Type B pancreatic cell (in vitro differentiated cells): ENCODE data around the gene RENBP. TPM values are rescaled to one million over a fixed set of nuclear protein-coding genes. Genes with fewer than 3 reads are reported as not detected.
A peak's percentile ranks its signal among the peaks of the same experiment; 100 is the strongest.

Experiments
- DNase-seq: peaks from one replicate; pipeline ENCODE4 v3.0.0; 2021; ENCODE audit warnings: mixed read lengths; ENCODE audit not compliant: unreplicated experiment; ENCODE audit errors: extremely low spot score
- H3K27ac Mint-ChIP-seq: 2 replicates; pipeline ENCODE4 v1.8.0; 2021; ENCODE audit warnings: mild to moderate bottlenecking, mixed read lengths
- H3K27me3 Mint-ChIP-seq: 2 replicates; pipeline ENCODE4 v1.8.0; 2021; ENCODE audit warnings: mixed read lengths
- H3K36me3 Mint-ChIP-seq: 2 replicates; pipeline ENCODE4 v1.8.0; 2021; ENCODE audit warnings: mixed read lengths
- H3K4me1 Mint-ChIP-seq: one replicate; pipeline ENCODE4 v1.8.0; 2021; ENCODE audit warnings: mixed read lengths; ENCODE audit not compliant: unreplicated experiment
- H3K4me3 Mint-ChIP-seq: 2 replicates; pipeline ENCODE4 v1.8.0; 2021; ENCODE audit warnings: mild to moderate bottlenecking, mixed read lengths
- H3K9me3 Mint-ChIP-seq: 2 replicates; pipeline ENCODE4 v1.8.0; 2021; ENCODE audit warnings: mixed read lengths
- total RNA-seq: library from RNA; stranded (reverse); gene quantifications from 2 replicates; pipeline ENCODE4 v1.2.1, GENCODE V29; 2021; ENCODE audit warnings: low replicate concordance
- TF ChIP-seq, protein P1 (sequence below): fragments of 200-600 bp; sonication (generic); conservative IDR thresholded peaks from 2 replicates; pipeline ENCODE4 v1.5.0; 2021; ENCODE audit warnings: antibody characterized with exemption, mild to moderate bottlenecking

RENBP gene
- total RNA-seq, 1 donor from 2014 or later: 6.7 TPM

DNA sequence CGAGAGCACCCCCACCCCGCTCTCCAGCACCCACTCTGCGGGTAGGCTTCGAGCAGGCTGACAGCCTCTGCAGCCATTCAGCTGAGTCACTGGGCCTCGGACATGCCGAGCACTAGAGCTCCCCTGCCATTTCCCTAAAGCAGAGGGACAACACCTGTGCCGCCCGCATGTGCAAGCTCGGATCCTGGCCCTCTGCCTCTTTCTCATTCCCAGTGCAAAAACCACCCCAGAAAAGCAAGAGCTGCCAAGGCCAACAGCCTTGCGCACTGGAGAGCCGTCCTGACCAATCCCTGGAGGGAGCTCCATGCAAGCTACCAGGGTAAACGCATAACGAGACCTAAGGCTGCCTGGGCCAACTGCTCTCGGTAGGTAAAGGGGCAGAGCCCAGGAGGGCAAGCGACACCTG lies 21.8 kb upstream of the RENBP start:
- peak overlapping the region; percentile 17 for H3K4me3 Mint-ChIP-seq
- TF ChIP-seq, protein P1, sequence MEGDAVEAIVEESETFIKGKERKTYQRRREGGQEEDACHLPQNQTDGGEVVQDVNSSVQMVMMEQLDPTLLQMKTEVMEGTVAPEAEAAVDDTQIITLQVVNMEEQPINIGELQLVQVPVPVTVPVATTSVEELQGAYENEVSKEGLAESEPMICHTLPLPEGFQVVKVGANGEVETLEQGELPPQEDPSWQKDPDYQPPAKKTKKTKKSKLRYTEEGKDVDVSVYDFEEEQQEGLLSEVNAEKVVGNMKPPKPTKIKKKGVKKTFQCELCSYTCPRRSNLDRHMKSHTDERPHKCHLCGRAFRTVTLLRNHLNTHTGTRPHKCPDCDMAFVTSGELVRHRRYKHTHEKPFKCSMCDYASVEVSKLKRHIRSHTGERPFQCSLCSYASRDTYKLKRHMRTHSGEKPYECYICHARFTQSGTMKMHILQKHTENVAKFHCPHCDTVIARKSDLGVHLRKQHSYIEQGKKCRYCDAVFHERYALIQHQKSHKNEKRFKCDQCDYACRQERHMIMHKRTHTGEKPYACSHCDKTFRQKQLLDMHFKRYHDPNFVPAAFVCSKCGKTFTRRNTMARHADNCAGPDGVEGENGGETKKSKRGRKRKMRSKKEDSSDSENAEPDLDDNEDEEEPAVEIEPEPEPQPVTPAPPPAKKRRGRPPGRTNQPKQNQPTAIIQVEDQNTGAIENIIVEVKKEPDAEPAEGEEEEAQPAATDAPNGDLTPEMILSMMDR: no peak
- H3K27ac Mint-ChIP-seq: no peak overlapping the region
- peaks cover 27% of the 10 kb centered on the region for H3K4me1 Mint-ChIP-seq
- no peaks in the 10 kb centered on the region for H3K27me3 Mint-ChIP-seq
- no peaks in the 10 kb centered on the region for H3K9me3 Mint-ChIP-seq
- DNase-seq: no peak
- H3K36me3 Mint-ChIP-seq: peaks cover 11% of the 10 kb centered on the region

DNA sequence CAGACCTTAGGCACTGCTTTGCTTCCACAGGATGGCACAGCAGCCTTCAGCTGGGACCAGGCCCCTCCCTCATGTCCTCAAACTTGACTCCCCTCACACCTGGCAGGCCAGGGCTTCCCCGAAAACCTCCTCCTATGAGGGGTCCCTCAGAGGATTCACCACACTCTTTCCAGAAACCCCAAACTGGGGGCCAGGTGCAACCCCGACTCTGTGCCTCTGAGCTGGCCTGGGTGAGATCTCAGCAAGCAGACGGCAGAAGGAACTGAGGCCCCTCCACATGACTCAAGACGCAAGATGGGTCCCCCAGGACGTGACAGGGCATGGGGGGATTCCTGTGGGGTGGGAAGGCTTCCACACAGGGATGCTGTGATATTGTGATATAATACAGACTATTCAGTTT lies 21.0 kb upstream of the RENBP start:
- Mint-ChIP-seq H3K4me3 (no peak overlapping the region), H3K4me1 (peaks cover 27% of the 10 kb centered on the region), H3K9me3 (no peaks in the 10 kb centered on the region), H3K27ac (no peak overlapping the region), H3K27me3 (no peaks in the 10 kb centered on the region), H3K36me3 (peaks cover 15% of the 10 kb centered on the region)
- TF ChIP-seq, protein P1: no peak
- no peak for DNase-seq

DNA sequence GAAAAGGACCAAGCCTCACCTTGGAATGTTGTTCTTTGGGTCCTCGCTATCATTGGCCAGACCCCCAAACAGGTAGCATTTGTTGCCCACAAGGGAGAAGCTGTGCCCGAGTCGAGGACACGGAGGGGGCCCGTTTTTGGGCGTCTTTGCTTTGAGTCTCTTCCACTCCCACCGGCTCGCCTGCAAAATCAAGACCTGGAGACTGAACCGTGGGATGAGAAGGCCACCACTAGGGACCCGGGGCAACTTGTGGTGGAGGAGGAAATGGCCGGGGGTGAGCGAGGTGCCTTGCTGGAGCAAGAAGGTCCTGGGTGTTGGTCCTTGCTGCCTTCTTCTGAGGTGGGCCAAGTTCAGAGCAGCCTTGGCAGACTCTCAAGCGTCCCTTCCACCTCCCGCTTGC lies 19.7 kb upstream of the RENBP start:
- peaks cover 15% of the 10 kb centered on the region for H3K36me3 Mint-ChIP-seq
- DNase-seq: no peak
- H3K27ac Mint-ChIP-seq: no peak overlapping the region
- H3K4me1 Mint-ChIP-seq: peaks cover 27% of the 10 kb centered on the region
- H3K4me3 Mint-ChIP-seq: no peak overlapping the region
- no peaks in the 10 kb centered on the region for H3K27me3 Mint-ChIP-seq
- no peaks in the 10 kb centered on the region for H3K9me3 Mint-ChIP-seq
- TF ChIP-seq, protein P1: no peak

DNA sequence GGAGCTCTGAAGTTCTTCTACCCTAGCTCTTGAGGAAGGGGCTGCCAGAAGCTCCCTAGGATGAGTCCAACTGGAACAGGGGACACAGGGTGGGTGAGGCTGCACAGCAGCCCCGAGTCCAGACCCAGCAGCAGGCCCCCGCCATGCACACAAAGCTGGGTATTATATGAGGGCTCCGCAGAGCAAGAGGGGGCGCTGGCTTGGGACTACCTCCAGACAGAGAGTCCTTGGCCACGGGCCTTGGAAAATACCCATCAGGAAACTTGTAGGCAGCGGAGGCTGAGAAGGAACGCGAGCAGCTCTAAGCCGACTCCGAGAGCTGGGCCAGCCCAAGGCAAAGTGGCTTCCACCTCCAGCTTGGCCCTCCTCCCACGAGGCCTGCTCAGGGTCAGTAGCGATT lies 19.1 kb upstream of the RENBP start:
- TF ChIP-seq, protein P1: no peak
- Mint-ChIP-seq H3K27ac (no peak overlapping the region), H3K4me1 (peaks cover 27% of the 10 kb centered on the region), H3K27me3 (no peaks in the 10 kb centered on the region), H3K36me3 (peaks cover 15% of the 10 kb centered on the region), H3K4me3 (no peak overlapping the region), H3K9me3 (no peaks in the 10 kb centered on the region)
- no peak for DNase-seq

DNA sequence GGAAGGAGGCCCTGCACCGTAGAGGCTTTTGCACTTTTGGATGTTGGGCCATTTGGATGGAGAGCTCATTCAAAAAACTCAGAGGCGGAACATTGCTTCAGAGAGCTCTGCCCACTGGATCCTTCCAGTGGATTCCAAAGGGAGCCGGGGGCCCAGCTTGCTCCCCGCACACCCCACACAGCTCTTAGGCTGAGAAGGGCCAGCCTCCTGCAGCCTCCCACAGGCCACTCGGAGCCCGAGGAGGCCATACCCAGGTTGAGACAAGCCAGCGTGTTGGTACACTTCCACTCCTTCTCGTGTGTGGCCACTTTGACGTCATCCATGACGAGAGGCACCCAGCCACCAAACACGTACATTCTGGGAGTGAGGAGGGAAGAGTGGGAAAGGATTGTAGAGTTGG lies 16.8 kb upstream of the RENBP start:
- Mint-ChIP-seq H3K4me1 (peaks cover 5% of the 10 kb centered on the region), H3K9me3 (no peaks in the 10 kb centered on the region), H3K4me3 (no peak overlapping the region), H3K27ac (no peak overlapping the region), H3K27me3 (no peaks in the 10 kb centered on the region), H3K36me3 (peaks cover 7% of the 10 kb centered on the region)
- TF ChIP-seq, protein P1: no peak
- DNase-seq: no peak

DNA sequence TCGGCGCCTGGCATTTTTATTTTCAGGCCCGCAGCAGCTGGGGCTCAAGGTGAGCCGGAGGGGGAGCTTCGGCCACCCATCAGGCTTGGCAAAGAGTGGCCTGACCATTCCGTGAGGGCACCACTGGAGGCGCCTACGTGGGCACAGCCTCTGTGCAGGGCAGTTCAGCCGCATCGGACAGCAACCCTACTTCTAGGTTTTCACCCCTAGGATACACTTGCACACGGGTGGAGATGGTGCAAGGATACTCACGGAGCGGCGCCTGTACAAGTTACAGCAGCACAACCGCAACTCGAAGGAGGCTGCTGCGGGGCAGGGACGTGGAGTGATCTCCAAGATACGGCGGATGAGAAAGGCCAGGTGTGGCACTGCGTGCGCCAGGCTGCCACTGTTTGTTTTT lies 16.3 kb upstream of the RENBP start:
- H3K9me3 Mint-ChIP-seq: no peaks in the 10 kb centered on the region
- no peak overlapping the region for H3K4me3 Mint-ChIP-seq
- TF ChIP-seq, protein P1: no peak
- H3K4me1 Mint-ChIP-seq: no peaks in the 10 kb centered on the region
- no peak for DNase-seq
- H3K27ac Mint-ChIP-seq: no peak overlapping the region
- no peaks in the 10 kb centered on the region for H3K27me3 Mint-ChIP-seq
- H3K36me3 Mint-ChIP-seq: peaks cover 7% of the 10 kb centered on the region
